Esophagus mucosa (tissue), 1 donor: ENCODE results near the gene FADS1. TPM values are rescaled to one million over a fixed set of nuclear protein-coding genes. Genes with fewer than 3 reads are reported as not detected.
A peak's percentile ranks its signal among the peaks of the same experiment; 100 is the strongest.

ENCODE experiments used
- ATAC-seq: fragments of 200-7000 bp; cut with Tn5 transposase; one replicate; pipeline ENCODE4 v1.9.1; 2020
- total RNA-seq: library from RNA; stranded (reverse); gene quantifications from one replicate; pipeline ENCODE4 v1.2.4, GENCODE V29; 2023
- donor health status: DM: yes; HTN: yes; CAD: no.

FADS1 gene
- total RNA-seq, 1 donor from 2014 or later, result 7.5 TPM

DNA sequence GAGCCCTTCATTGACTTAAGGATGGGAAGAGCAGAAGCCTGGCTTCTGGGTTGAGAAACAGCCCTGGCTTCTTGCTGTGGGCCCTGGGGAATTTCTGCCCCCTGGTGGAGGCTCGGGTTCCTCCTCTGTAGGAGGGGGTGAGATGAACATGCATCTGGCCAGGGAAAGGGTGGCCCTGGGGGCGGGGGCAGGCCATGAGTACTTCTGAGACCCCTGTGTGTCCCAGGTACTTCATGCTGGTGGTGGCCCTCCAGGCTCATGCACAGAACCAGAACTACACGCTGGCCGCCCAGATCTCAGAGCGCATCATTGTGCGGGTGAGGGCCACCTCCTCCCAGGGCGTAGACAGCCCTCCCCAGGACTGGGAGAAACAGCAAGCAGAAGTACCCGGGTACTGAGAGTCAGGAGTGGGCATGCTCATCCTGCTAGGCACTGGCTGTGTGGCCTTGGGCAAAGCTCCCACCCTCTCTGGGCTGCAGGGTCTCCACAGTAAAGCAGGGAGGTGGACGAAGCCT lies 40.2 kb downstream of the FADS1 start:
- peak; percentile 43 for ATAC-seq

- ATAC-seq, result no peak
Observed at GRCh38 chr11:61775606-61776554, 40.9 kb downstream of the FADS1 start.

- no peak for ATAC-seq
Observed at GRCh38 chr11:61775106-61775505, 41.7 kb downstream of the FADS1 start.

DNA sequence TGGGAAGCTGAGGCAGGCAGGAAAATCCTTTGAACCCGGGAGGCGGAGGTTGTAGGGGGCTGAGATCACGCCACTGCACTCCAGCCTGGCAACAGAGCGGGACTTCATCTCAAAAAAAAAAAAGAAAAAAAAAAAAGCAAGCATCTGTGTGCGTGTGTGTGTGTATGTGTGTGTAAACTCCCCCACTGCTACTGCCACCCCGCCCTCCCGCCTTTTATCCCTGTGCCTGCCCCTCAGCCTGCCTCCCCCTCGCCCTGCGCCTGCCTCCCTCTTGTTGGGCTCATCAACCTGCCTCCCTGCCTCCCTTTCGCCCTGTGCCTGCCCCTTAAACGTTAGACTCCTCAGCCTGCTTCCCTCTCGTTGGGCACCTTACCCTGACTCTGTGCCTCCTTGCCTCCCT lies 42.4 kb downstream of the FADS1 start:
- ATAC-seq, result no peak

GRCh38 chr11:61773809-61774208 lies 43.0 kb downstream of the FADS1 start:
- no peak for ATAC-seq

DNA sequence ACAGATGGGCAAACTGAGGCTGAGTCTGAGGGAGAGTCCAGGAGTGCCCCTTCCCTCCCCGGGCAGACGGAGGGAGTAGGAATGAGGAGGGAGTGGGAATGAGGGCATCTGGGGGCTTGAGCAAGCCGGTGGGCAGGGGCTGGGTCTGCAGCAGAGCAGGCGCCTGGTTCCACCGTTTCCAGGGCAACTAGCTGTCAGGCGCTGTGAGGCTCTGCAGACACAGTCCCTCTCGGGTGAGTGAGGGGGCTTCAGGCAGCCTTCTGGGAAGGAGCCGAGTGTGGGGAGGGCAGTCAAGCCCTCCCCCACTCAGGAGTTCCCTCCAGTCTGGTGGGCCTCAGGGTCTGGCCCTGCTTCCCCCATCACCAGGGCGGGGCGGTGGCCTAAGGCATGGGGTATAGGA lies 43.4 kb downstream of the FADS1 start:
- no peak for ATAC-seq

GRCh38 chr11:61771985-61772455 lies 44.8 kb downstream of the FADS1 start:
- no peak for ATAC-seq

GRCh38 chr11:61771195-61771894 lies 45.5 kb downstream of the FADS1 start:
- no peak for ATAC-seq

DNA sequence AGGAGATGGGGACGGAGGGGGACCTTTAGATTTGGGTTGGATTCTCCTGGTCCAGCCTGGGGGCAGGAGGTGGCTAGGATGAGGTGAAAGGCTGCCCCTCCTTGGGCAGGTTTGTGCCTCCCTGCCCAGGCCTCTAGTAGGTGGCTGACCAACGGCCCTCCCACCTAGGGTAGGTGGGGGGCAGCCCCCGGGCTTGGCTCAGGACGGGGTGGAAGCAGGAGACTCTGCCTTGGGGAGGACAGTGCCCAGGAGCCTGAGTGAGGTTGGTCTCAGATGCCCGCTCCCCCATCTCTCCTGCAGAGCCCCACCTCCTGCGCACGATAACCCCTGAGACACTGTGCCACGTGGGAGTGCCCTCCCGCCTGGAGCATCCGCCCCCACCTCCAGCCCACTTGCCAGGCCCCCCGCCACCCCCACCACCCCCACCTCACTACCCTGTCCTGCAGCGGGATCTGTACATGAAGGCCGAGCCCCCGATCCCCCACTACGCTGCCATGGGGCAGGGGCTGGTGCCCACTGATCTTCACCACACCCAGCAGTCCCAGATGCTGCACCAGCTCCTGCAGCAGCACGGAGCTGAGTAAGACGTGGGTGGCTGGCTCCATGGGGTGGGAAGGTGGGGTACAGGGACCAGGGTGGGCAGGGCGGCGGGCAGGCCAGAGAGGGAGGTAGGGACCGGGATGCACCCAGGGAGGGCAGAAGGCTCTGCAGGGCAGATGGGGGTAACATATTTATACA lies 46.7 kb downstream of the FADS1 start:
- no peak for ATAC-seq

- ATAC-seq, result no peak
Observed at GRCh38 chr11:61769169-61769920, 47.5 kb downstream of the FADS1 start.

DNA sequence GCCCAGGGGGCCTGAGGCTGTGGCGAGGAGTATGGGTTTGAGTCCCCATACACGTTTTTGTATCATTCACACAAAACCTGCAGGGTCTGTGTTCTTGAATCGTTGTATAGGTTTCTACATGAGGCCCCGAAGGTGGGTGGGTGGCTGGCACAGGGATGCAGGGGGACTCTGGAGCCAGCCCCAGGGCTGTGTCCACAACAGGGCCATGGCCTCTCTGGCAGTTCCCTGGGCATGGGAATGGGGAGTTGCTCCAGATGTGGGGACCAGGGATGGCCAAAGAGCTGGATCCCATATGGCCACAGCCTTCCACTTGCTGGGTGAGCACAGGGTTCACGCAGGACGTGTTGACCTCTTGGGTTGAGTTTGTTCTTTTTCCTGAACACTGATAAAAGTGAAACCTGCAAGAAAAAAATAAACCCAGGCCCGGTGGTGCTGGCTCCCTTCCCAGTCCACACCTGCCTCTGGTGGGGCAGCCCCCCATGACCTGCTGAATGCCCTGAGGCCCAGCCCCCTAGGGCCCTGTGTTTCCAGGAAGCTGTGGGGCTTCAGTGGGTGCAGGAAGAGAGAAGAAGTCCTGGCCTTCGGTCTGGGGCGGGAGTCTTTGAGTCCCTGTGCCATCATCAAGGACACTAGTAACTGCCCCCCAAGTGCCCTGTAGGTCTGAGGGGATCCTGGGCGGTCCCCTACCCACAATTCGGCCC lies 48.3 kb downstream of the FADS1 start:
- no peak for ATAC-seq

- no peak for ATAC-seq
Observed at GRCh38 chr11:61766353-61766841, 50.4 kb downstream of the FADS1 start.

DNA sequence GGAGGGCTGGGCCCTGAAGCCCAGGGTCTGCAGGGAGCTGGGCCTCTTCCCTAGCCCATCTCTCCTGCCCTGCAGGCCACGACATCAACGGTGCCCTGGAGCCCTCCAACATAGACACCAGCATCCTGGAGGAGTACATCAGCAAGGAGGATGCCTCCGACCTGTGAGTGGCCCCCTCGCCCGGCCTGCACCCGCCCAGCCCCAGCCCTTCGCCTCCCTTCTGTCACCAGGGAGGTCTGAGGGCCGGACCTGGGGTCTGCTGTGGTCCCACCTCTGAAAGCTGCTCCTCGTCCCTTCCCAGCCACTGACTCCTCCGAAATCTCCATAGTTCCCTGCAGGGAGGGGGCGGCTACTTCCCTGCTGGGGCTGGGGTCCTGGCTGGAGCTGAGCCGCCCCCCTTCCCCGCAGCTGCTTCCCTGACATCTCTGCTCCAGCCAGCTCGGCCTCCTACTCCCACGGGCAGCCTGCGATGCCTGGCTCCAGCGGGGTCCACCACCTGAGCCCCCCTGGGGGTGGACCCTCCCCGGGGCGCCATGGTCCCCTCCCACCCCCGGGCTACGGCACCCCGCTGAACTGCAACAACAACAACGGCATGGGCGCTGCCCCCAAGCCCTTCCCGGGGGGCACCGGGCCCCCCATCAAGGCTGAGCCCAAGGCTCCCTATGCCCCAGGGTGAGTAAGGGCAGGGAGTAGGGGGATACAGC lies 51.1 kb downstream of the FADS1 start:
- ATAC-seq, result no peak

- no peak for ATAC-seq
Observed at GRCh38 chr11:61764606-61765260, 52.1 kb downstream of the FADS1 start.

DNA sequence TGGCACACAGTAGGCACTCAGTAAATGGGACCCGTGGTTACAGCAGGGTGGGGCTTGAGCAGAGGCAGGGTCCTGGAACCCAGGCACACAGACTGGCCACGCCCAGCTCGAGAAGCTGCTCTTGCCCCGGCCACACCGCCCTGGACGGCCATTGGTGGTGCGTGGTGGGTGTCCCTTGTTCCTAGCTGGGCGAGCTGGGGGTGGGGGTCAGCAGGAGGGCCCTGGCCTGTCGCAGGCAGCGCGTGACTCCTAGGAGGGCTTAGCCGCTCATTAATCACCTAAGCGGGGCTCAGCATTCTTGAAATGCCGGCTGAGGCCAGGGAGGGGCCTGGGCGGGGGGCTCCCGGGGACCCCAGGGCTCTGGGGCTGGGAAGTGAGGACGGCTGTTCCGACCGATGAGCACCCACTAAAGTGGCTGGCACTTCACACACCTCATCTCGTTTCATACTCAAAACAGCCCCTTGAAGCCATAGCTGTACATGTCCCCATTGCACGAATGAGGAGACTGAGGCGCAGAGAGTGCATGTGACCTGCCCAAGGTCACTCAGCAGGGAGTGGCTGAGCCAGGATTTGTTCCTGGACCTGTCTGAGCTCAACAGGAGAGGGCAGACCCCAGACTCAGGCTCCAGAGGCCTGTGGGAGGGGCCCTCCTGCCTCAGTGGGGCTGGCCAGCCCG lies 52.7 kb downstream of the FADS1 start:
- ATAC-seq, result no peak

DNA sequence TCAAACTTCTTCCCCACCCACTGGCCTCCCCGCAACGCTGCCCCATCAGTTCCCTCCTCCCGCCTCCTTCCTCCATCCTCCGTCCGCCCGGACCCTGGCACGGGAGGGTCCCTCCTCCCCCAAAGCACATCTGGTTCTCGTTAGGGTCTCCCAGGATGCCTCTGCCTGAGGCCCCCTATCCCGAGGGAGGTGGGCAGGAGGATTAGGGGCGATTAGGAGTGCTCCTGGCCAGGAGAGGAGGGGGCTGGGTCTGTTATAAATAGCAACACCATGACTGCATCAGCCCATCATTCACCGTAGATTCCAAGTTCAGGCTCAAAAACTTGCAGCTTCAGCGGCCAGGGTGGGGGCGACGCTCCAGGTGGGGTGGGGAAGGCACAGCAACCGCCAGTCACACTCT lies 54.0 kb downstream of the FADS1 start:
- ATAC-seq, result no peak

- ATAC-seq, result no peak
Observed at GRCh38 chr11:61762223-61762615, 54.6 kb downstream of the FADS1 start.

DNA sequence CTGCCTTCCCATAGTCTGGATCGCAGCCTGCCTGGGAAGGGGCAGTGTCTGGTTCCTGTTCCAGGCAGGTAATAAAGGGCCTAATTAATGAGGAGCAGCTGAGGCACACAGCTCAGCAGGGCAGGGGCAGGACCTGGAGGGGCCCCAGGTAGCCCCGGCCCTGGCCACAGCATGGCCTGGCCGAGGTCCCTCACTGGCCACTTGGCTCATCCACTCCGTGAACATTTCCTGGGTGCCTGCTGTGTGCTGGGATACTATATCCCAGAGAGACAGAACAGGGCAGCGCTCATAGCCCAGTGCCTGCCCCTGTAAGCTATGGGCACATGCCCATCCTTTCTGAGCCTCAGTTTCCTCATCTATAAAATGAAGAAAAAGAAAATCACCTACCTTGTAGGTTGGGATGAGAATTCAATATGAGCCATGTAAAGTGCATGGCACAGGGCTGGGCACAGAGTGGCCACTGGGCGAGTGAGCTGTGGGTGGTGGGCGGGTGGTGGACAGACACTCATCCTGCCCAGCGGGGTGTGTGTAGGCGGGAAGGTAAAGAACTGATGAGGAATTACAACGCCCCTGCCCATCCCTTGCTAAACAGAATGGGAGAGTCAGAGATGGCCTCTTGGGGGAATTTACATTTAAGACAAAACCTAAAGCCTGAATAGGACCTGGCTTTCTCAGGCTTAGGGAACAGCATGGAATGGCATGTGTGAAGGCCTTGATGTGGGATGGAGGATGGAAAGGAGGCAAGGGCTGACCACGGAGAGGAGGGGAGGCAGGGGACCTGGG lies 55.2 kb downstream of the FADS1 start:
- ATAC-seq, result no peak

DNA sequence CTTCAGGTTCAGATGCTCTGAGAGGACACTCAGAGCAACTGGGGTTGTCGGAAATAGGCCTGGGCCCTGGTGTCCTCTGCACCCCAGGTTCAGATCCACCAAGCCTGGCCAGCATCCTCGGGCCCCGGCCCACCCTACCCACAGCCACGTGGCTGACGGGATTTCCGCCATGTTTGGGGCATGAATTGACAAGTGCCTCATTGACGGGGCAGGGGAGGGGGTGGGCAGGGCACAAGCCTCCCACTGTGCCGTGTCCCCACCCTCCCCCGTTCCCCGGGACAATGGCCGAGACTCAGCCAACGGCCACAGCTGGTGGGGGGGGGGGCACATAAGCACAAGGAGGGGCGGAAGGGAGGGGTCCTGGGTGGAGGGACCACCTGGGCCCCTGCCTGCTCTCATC lies 55.9 kb downstream of the FADS1 start:
- no peak for ATAC-seq
